Measurements from ENCODE around the gene CCDC192.

The CCDC192 gene

DNA sequence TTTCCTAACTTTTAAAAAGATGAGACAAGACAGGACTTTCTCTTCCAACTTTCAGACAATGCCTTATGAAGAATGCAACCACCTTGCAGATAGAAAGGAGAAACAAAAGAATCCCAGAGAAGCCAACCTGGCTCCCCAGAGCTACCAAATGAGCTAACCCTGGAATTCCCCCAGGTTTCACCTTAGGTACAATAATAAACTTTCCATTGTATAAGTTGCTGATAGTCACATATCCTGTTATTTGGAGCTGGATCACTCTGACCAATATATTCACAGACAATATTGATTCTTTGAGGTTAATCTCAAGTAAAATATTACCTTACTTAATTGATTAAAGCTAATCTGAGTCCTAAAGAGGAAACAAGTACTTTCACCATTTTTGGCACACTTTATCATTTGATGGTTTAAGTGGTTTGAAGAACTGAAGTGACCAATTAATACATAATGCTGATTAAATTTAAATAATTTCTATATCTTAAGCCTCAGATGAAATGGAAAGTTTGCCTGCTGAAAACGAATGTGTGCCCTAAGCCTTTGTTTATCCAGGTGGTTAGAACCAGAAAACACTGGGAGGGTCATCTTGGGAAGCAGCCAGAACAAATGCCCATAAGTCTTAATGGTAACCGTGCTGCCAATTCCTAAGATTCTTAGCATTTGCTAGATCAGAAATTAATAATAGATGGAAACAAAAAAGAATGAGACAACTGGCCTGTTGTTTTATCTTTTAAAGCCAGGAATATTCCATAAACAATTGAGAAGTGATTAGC lies 220.8 kb downstream of the CCDC192 start:
- Histone ChIP-seq H3K27ac (ENCODE audit: extremely low read depth, low read depth, low read length) (no peak overlapping the region), H3K36me3 (ENCODE audit: control insufficient read depth in 2 of 2, insufficient read depth in 1 of 2, low read length in 2 of 2) (no peaks in the 10 kb centered on the region), H3K4me3 (ENCODE audit: low read depth, low read length) (no peak overlapping the region), H3K9me3 (ENCODE audit: control insufficient read depth, insufficient read depth, low read depth, low read length) (no peaks in the 10 kb centered on the region), H3K4me1 (ENCODE audit: control insufficient read depth, insufficient read depth, low read length) (peaks cover 5% of the 10 kb centered on the region)
- ChIA-PET CTCF (no interaction called here), POLR2A (no interaction called here)
- TF ChIP-seq, protein P1, sequence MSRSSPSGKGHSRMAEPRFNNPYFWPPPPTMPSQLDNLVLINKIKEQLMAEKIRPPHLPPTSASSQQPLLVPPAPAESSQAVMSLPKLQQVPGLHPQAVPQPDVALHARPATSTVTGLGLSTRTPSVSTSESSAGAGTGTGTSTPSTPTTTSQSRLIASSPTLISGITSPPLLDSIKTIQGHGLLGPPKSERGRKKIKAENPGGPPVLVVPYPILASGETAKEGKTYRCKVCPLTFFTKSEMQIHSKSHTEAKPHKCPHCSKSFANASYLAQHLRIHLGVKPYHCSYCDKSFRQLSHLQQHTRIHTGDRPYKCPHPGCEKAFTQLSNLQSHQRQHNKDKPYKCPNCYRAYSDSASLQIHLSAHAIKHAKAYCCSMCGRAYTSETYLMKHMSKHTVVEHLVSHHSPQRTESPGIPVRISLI (tag by site-specific recombination; IDR thresholded peaks at IDR 0.05): no peak
- TF ChIP-seq, protein P2, sequence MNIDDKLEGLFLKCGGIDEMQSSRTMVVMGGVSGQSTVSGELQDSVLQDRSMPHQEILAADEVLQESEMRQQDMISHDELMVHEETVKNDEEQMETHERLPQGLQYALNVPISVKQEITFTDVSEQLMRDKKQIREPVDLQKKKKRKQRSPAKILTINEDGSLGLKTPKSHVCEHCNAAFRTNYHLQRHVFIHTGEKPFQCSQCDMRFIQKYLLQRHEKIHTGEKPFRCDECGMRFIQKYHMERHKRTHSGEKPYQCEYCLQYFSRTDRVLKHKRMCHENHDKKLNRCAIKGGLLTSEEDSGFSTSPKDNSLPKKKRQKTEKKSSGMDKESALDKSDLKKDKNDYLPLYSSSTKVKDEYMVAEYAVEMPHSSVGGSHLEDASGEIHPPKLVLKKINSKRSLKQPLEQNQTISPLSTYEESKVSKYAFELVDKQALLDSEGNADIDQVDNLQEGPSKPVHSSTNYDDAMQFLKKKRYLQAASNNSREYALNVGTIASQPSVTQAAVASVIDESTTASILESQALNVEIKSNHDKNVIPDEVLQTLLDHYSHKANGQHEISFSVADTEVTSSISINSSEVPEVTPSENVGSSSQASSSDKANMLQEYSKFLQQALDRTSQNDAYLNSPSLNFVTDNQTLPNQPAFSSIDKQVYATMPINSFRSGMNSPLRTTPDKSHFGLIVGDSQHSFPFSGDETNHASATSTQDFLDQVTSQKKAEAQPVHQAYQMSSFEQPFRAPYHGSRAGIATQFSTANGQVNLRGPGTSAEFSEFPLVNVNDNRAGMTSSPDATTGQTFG (tag by site-specific recombination; IDR thresholded peaks at IDR 0.05; ENCODE audit: borderline replicate concordance): no peak
- TF ChIP-seq ZNF621 (tag by site-specific recombination; IDR thresholded peaks at IDR 0.05) (no peak), RBAK (tag by site-specific recombination; IDR thresholded peaks at IDR 0.05) (no peak), ZNF610 (tag by site-specific recombination; IDR thresholded peaks at IDR 0.05; ENCODE audit: borderline replicate concordance) (no peak), ZNF416 (tag by site-specific recombination; IDR thresholded peaks at IDR 0.05) (no peak), ZNF18 (tag by site-specific recombination; IDR thresholded peaks at IDR 0.05) (no peak), ZNF791 (tag by site-specific recombination; IDR thresholded peaks at IDR 0.05) (no peak), ZNF223 (tag by site-specific recombination; IDR thresholded peaks at IDR 0.05) (no peak), PRDM6 (tag by site-specific recombination; IDR thresholded peaks at IDR 0.05) (no peak), ZNF776 (tag by site-specific recombination; IDR thresholded peaks at IDR 0.05; ENCODE audit: borderline replicate concordance) (no peak), OVOL3 (tag by site-specific recombination; IDR thresholded peaks at IDR 0.05) (no peak), ZFP3 (tag by site-specific recombination; IDR thresholded peaks at IDR 0.05; ENCODE audit: low read depth) (no peak), ZSCAN23 (tag by site-specific recombination; IDR thresholded peaks at IDR 0.05) (no peak), ZNF514 (tag by site-specific recombination; IDR thresholded peaks at IDR 0.05) (no peak), ZNF585B (tag by site-specific recombination; IDR thresholded peaks at IDR 0.05) (no peak), TRIM28 (IDR thresholded peaks at IDR 0.05; ENCODE audit: borderline replicate concordance, low read length) (no peak), ZNF174 (tag by site-specific recombination; IDR thresholded peaks at IDR 0.05) (no peak)
- TF ChIP-seq, protein P3, sequence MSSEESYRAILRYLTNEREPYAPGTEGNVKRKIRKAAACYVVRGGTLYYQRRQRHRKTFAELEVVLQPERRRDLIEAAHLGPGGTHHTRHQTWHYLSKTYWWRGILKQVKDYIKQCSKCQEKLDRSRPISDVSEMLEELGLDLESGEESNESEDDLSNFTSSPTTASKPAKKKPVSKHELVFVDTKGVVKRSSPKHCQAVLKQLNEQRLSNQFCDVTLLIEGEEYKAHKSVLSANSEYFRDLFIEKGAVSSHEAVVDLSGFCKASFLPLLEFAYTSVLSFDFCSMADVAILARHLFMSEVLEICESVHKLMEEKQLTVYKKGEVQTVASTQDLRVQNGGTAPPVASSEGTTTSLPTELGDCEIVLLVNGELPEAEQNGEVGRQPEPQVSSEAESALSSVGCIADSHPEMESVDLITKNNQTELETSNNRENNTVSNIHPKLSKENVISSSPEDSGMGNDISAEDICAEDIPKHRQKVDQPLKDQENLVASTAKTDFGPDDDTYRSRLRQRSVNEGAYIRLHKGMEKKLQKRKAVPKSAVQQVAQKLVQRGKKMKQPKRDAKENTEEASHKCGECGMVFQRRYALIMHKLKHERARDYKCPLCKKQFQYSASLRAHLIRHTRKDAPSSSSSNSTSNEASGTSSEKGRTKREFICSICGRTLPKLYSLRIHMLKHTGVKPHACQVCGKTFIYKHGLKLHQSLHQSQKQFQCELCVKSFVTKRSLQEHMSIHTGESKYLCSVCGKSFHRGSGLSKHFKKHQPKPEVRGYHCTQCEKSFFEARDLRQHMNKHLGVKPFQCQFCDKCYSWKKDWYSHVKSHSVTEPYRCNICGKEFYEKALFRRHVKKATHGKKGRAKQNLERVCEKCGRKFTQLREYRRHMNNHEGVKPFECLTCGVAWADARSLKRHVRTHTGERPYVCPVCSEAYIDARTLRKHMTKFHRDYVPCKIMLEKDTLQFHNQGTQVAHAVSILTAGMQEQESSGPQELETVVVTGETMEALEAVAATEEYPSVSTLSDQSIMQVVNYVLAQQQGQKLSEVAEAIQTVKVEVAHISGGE (tag by site-specific recombination; conservative IDR thresholded peaks at IDR 0.05; ENCODE audit: low read depth): no peak
